Measurements from ENCODE around the gene SERP1. TPM values are rescaled to one million over a fixed set of nuclear protein-coding genes. Genes with fewer than 3 reads are reported as not detected.

The SERP1 gene
- polyA plus RNA-seq, 1 of the 3 experiments (the other 2 are of a cell fraction): 77.4 TPM

- H3K4me2 ChIP-seq: no peak overlapping the region
- no peak for TF ChIP-seq MAX (IDR thresholded peaks at IDR 0.05; ENCODE audit: low read depth)
- no peak for TF ChIP-seq FOXM1 (IDR thresholded peaks at IDR 0.05; ENCODE audit: low read depth)
- no peak for TF ChIP-seq USF2 (IDR thresholded peaks at IDR 0.05; ENCODE audit: borderline replicate concordance, low read depth, low read length)
- TF ChIP-seq PBX3 (IDR thresholded peaks at IDR 0.05): no peak
- TF ChIP-seq ZBTB33 (IDR thresholded peaks at IDR 0.05; ENCODE audit: borderline replicate concordance, low read depth): no peak
- TF ChIP-seq MEF2A (IDR thresholded peaks at IDR 0.05; ENCODE audit: borderline replicate concordance, low read depth): no peak
- no peak for TF ChIP-seq POLR2AphosphoS5 (IDR thresholded peaks at IDR 0.05; ENCODE audit: low read depth, low read length)
- no peak for TF ChIP-seq EP300 (IDR thresholded peaks at IDR 0.05; ENCODE audit: borderline replicate concordance in 1 of 2, low read depth in 1 of 2, low read length in 1 of 2)
- no peak for TF ChIP-seq NRF1 (IDR thresholded peaks at IDR 0.05; ENCODE audit: low read depth, low read length)
- TF ChIP-seq TCF12 (IDR thresholded peaks at IDR 0.05): no peak
- TF ChIP-seq JUND (IDR thresholded peaks at IDR 0.05): no peak
- TF ChIP-seq CHD2 (IDR thresholded peaks at IDR 0.05; ENCODE audit: low read length, partially characterized antibody): no peak
- no peak for TF ChIP-seq RCOR1 (IDR thresholded peaks at IDR 0.05; ENCODE audit: low read length)
- DNase-seq: no peak
- H3K27me3 ChIP-seq (ENCODE audit: insufficient read depth): no peaks in the 10 kb centered on the region
- H3K9me2 ChIP-seq: no peaks in the 10 kb centered on the region
- no peak overlapping the region for H3K27ac ChIP-seq (ENCODE audit: low read depth in 2 of 2, low read length in 1 of 2)
- CTCF ChIA-PET: interaction anchor here (0.6 kb wide), 1 partner anchor 209 kb away, joined by 3 read pairs; no protein-coding TSS in a partner anchor
- no peak overlapping the region for H2AFZ ChIP-seq (ENCODE audit: low read depth)
- no peaks in the 10 kb centered on the region for H3K9me3 ChIP-seq
- peaks cover 0 to 4% of the 10 kb centered on the region in 2 experiments for H3K36me3 ChIP-seq (replicated peaks in 1 of 2; ENCODE audit: control insufficient read depth in 1 of 2, insufficient read depth in 2 of 2, low read length in 1 of 2)
- 55% methylated on average over 4 of the region's 4 CpGs for WGBS (ENCODE audit: low lambda C conversion rate)
- POLR2A ChIA-PET: no interaction called here
- H3K9ac ChIP-seq: no peak overlapping the region
- H3K79me2 ChIP-seq (ENCODE audit: insufficient read depth): no peaks in the 10 kb centered on the region
- no peaks in the 10 kb centered on the region for H3F3A ChIP-seq (replicated peaks; ENCODE audit: insufficient read depth)
- no peaks in the 10 kb centered on the region for H3K4me1 ChIP-seq (ENCODE audit: control insufficient read depth in 1 of 2, insufficient read depth in 2 of 2, low read depth in 1 of 2, low read length in 1 of 2)
- H3K4me3 ChIP-seq (ENCODE audit: low read depth in 2 of 2, low read length in 1 of 2): no peak overlapping the region
- no peaks in the 10 kb centered on the region for H4K20me1 ChIP-seq (ENCODE audit: insufficient read depth)
These were observed 11.1 kb downstream of the SERP1 start for GRCh38 chr3:150535204-150535603.

- Histone ChIP-seq H3K4me3 (ENCODE audit: low read depth in 2 of 2, low read length in 1 of 2) (no peak overlapping the region), H3K36me3 (replicated peaks in 1 of 2; ENCODE audit: control insufficient read depth in 1 of 2, insufficient read depth in 2 of 2, low read length in 1 of 2) (no peaks in the 10 kb centered on the region), H3F3A (replicated peaks; ENCODE audit: insufficient read depth) (peaks cover 3% of the 10 kb centered on the region), H3K27ac (ENCODE audit: low read depth in 2 of 2, low read length in 1 of 2) (no peak overlapping the region), H3K4me2 (no peak overlapping the region), H3K9ac (no peak overlapping the region), H3K27me3 (ENCODE audit: insufficient read depth) (no peaks in the 10 kb centered on the region), H3K9me3 (no peaks in the 10 kb centered on the region), H4K20me1 (ENCODE audit: insufficient read depth) (no peaks in the 10 kb centered on the region), H3K79me2 (ENCODE audit: insufficient read depth) (no peaks in the 10 kb centered on the region), H3K4me1 (ENCODE audit: control insufficient read depth in 1 of 2, insufficient read depth in 2 of 2, low read depth in 1 of 2, low read length in 1 of 2) (no peaks in the 10 kb centered on the region), H3K9me2 (no peaks in the 10 kb centered on the region), H2AFZ (ENCODE audit: low read depth) (no peak overlapping the region)
- ChIA-PET POLR2A (no interaction called here), CTCF (no interaction called here)
- DNase-seq: no peak
- TF ChIP-seq RAD21 (IDR thresholded peaks at IDR 0.05; ENCODE audit: low read length) (no peak), POLR2AphosphoS5 (IDR thresholded peaks at IDR 0.05; ENCODE audit: low read depth, low read length) (no peak), ZBTB33 (IDR thresholded peaks at IDR 0.05; ENCODE audit: borderline replicate concordance, low read depth) (no peak), FOXM1 (IDR thresholded peaks at IDR 0.05; ENCODE audit: low read depth) (no peak), EP300 (IDR thresholded peaks at IDR 0.05; ENCODE audit: borderline replicate concordance in 1 of 2, low read depth in 1 of 2, low read length in 1 of 2) (no peak), FOSL2 (IDR thresholded peaks at IDR 0.05; ENCODE audit: borderline replicate concordance, low read depth) (no peak), RXRA (IDR thresholded peaks at IDR 0.05; ENCODE audit: borderline replicate concordance, low read depth) (no peak), TEAD4 (IDR thresholded peaks at IDR 0.05; ENCODE audit: borderline replicate concordance, insufficient read depth) (no peak)
These were observed 14.5 kb downstream of the SERP1 start for GRCh38 chr3:150531775-150532174.
